ENCODE results near the gene CKS2.

The CKS2 gene

DNA sequence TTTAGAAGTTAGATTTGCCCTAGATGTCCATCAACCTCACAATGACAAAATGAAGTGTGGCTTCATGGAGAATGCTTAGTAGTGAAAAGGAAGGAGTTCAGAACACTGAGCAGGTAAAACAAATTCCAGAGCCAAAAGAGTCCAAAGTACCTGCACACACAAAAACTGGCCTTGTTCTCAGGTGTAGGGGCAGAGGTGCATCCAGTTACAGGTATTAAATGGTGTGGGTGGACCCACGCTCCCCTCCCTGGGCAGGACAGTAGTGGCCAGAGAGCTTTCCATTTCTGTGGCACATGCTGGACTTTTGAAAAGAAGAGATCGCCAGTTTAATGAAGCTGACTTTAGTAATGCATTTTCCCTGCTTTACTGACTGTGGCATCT, 54.5 kb downstream of the CKS2 start:
- no peak overlapping the region for H3K4me3 ChIP-seq (ENCODE audit: low read depth, low read length)
- no peak for DNase-seq (ENCODE audit: low read depth)
- no peak for TF ChIP-seq CTCF (conservative IDR thresholded peaks at IDR 0.05; ENCODE audit: low read depth, low read length)

All from choroid plexus epithelial cell (primary cell).